Upper lobe of left lung (tissue), 4 donors: ENCODE data around the gene GP1BB.

ENCODE experiments used
- CTCF ChIP-seq, 6 experiments: fragments of 450-650 bp in 4 of 6; fragments of 200-600 bp in 2 of 6; sonication (generic) in 2 of 6; IDR thresholded peaks; one replicate each; pipeline ENCODE4 v1.5.1; 2016 to 2019; ENCODE audit warnings: antibody characterized with exemption in 6 of 6
- POLR2A ChIP-seq, 4 donors: fragments of 450-650 bp; IDR thresholded peaks; one replicate each; pipeline ENCODE4 v1.5.1; 2016 to 2017; ENCODE audit warnings: antibody characterized with exemption in 4 of 4, mild to moderate bottlenecking in 2 of 4
- POLR2AphosphoS5 ChIP-seq, 2 donors: sonication (generic); formaldehyde crosslinking; IDR thresholded peaks; one replicate each; pipeline ENCODE4 v1.5.1; 2017; ENCODE audit warnings: antibody characterized with exemption in 2 of 2

GRCh38 chr22:19713650-19714311 lies 9.6 kb upstream of the GP1BB start:
- TF ChIP-seq POLR2A (IDR thresholded peaks at IDR 0.05) (no peak), CTCF (IDR thresholded peaks at IDR 0.05) (peak in 1 of 6 experiments; percentile 6), POLR2AphosphoS5 (IDR thresholded peaks at IDR 0.05) (no peak)
